Measurements from ENCODE around the gene LARP4B.
A peak's percentile ranks its signal among the peaks of the same experiment; 100 is the strongest.

The LARP4B gene

DNA sequence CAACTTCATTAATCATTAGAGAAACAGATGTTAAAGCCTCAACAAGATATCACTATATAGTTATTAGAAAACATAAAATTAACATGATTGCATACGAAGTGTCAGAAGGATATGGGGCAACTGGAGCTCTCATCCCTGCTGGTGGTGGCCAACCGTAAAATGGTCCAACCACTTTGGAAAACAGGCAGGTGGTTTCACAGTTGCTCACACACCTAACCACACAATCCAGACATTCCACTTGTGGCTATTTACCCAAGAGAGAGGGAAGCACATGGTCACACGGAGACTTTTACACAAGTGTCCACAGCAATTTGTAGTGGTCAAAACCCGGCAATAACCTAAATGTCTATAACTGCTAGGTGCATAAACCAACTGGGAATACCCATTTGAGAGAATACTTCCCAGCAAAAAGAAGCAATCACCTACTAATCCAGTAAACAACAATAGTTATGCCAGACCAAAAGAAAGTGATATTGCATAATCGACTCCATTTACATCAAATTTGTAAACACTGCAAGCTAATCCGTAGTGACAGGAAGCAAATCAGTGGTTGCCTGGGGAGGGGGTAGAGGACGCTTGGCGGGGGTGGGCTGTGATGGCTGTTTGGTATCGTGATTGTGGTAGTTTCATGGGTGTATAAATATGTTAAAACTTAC, 91.8 kb downstream of the LARP4B start:
- DNase-seq (ENCODE audit: low read depth) = peak; percentile 26
- TF ChIP-seq, protein P1, sequence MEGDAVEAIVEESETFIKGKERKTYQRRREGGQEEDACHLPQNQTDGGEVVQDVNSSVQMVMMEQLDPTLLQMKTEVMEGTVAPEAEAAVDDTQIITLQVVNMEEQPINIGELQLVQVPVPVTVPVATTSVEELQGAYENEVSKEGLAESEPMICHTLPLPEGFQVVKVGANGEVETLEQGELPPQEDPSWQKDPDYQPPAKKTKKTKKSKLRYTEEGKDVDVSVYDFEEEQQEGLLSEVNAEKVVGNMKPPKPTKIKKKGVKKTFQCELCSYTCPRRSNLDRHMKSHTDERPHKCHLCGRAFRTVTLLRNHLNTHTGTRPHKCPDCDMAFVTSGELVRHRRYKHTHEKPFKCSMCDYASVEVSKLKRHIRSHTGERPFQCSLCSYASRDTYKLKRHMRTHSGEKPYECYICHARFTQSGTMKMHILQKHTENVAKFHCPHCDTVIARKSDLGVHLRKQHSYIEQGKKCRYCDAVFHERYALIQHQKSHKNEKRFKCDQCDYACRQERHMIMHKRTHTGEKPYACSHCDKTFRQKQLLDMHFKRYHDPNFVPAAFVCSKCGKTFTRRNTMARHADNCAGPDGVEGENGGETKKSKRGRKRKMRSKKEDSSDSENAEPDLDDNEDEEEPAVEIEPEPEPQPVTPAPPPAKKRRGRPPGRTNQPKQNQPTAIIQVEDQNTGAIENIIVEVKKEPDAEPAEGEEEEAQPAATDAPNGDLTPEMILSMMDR (IDR thresholded peaks at IDR 0.05; ENCODE audit: low read depth, low read length, missing control alignments) = no peak
- H3K4me3 ChIP-seq (ENCODE audit: low read depth, low read length) = no peak overlapping the region
- in situ Hi-C loops (cut with HindIII; ENCODE audit: low sequenced_read_pairs) = no loop called here

GRCh38 chr10:836782-837181, 94.7 kb downstream of the LARP4B start:
- no peak overlapping the region for H3K4me3 ChIP-seq (ENCODE audit: low read depth, low read length)
- DNase-seq (ENCODE audit: low read depth) = no peak
- in situ Hi-C loops (cut with HindIII; ENCODE audit: low sequenced_read_pairs) = no loop called here
- TF ChIP-seq, protein P1 (IDR thresholded peaks at IDR 0.05; ENCODE audit: low read depth, low read length, missing control alignments) = no peak

DNA sequence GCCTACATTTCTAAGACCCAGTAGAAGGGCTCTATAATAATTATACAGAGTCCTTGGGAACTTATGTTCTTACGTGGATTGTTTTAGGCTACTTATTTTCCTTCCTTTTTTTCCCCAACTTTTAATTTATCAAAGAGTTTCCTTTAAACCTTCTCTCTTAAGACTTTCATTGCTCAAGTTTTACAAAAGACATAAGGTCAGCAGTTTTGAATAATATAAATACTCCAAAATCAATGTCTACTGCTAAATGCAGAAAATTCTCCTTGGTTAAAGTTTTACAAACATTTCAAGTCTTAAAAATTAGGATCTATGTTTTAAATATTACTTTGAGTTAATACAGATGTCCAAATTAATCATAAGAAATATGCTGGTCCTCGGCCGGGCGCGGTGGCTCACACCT, 97.0 kb downstream of the LARP4B start:
- TF ChIP-seq, protein P1 (IDR thresholded peaks at IDR 0.05; ENCODE audit: low read depth, low read length, missing control alignments) = no peak
- H3K4me3 ChIP-seq (ENCODE audit: low read depth, low read length) = no peak overlapping the region
- in situ Hi-C loops (cut with HindIII; ENCODE audit: low sequenced_read_pairs) = no loop called here
- DNase-seq (ENCODE audit: low read depth) = no peak

GRCh38 chr10:829241-829640, 102.3 kb downstream of the LARP4B start:
- TF ChIP-seq, protein P1 (IDR thresholded peaks at IDR 0.05; ENCODE audit: low read depth, low read length, missing control alignments) = no peak
- no peak for DNase-seq (ENCODE audit: low read depth)

GRCh38 chr10:828191-828590, 103.3 kb downstream of the LARP4B start:
- in situ Hi-C loops (cut with HindIII; ENCODE audit: low sequenced_read_pairs) = no loop called here
- no peak for DNase-seq (ENCODE audit: low read depth)
- H3K4me3 ChIP-seq (ENCODE audit: low read depth, low read length) = no peak overlapping the region
- TF ChIP-seq, protein P1 (IDR thresholded peaks at IDR 0.05; ENCODE audit: low read depth, low read length, missing control alignments) = no peak

More at GRCh38 chr10:829241-829640, 102.3 kb downstream of the LARP4B start:
- in situ Hi-C loops (cut with HindIII; ENCODE audit: low sequenced_read_pairs) = no loop called here
- H3K4me3 ChIP-seq (ENCODE audit: low read depth, low read length) = no peak overlapping the region

DNA sequence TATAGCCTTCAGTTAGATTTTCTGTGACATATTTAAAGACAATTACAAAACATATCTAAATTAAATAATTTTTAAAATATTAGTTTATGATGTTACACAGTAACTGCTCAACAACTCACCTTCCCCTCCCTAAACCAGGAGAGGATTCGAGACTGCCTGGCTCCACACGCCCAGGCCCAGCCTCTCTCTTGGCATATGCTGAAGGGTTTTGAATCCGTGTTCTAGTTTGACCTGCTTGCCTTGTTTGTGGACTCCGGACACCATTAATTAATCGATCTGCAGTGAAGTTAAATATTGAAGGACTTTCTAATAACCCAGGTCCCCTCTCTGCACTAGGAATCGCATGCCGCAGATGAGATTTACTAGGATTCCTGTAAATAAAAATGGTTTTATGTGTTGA, 106.6 kb downstream of the LARP4B start:
- DNase-seq (ENCODE audit: low read depth) = no peak
- TF ChIP-seq, protein P1 (IDR thresholded peaks at IDR 0.05; ENCODE audit: low read depth, low read length, missing control alignments) = no peak
- in situ Hi-C loops (cut with HindIII; ENCODE audit: low sequenced_read_pairs) = no loop called here
- H3K4me3 ChIP-seq (ENCODE audit: low read depth, low read length) = no peak overlapping the region
